Measurements from ENCODE around the gene PCDHGA3.
"Not testable (repeated sequence)": the region's sequence is repeated elsewhere in the genome, so short reads cannot be mapped to it uniquely, and the experiment has no call there.

PCDHGA3 gene

DNA sequence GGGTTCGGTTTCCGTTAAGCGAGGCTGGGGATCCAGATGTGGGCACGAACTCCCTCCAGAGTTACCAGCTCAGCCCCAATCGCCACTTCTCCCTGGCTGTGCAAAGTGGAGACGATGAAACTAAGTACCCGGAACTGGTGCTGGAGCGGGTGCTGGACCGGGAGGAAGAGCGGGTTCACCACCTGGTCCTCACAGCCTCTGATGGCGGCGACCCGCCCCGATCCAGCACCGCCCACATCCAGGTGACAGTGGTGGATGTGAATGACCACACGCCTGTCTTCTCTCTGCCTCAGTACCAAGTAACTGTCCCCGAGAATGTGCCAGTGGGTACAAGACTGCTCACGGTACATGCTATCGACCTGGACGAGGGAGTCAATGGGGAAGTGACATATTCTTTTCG lies 39.7 kb downstream of the PCDHGA3 start:
- no peak for DNase-seq

DNA sequence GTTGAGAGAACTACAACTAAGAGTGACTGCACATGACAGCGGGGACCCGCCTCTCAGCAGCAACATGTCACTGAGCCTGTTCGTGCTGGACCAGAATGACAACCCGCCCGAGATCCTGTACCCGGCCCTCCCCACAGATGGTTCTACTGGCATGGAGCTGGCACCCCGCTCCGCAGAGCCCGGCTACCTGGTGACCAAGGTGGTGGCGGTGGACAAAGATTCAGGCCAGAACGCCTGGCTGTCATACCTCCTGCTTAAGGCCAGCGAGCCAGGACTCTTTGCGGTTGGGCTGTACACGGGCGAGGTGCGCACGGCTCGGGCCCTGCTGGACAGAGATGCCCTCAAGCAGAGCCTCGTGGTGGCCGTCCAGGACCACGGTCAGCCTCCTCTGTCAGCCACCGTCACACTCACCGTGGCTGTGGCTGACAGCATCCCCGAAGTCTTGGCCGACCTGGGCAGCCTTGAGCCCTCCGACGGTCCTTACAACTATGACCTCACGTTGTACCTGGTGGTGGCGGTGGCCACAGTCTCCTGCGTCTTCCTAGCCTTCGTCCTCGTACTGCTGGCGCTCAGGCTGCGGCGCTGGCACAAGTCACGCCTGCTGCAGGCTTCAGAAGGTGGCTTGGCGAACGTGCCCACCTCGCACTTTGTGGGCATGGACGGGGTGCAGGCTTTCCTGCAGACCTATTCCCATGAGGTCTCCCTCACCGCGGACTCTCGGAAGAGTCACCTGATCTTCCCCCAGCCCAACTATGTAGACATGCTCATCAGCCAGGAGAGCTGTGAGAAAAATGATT lies 41.0 kb downstream of the PCDHGA3 start:
- no peak for DNase-seq

DNA sequence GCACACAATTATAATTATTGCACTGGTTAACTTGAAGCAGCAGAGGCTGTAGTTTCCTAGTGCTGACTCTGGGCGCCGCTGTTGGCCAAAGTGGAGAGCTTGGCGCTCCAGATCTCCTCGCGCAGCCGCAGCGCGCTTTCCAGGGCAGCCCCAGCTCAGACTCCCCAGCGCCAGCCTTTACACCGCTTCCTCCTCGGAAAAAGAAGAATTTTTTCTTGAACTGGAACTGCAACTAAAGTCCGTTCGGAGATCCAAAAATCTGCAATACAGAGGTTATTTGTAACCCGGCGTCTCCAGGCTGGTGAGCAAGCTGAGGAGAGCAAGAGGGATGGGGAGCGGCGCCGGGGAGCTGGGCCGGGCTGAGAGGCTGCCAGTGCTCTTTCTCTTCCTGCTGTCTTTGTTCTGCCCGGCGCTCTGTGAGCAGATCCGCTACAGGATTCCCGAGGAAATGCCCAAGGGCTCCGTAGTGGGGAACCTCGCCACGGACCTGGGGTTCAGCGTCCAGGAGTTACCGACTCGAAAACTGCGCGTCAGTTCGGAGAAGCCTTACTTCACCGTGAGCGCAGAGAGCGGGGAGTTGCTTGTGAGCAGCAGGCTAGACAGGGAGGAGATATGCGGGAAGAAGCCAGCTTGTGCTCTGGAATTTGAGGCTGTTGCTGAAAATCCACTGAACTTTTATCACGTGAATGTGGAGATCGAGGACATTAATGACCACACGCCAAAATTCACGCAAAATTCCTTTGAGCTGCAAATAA lies 44.1 kb downstream of the PCDHGA3 start, which contains the start of gene PCDHGB4:
Gene PCDHGB4, plus strand, starts transcription at position 142 of the 755 bp plus-strand sequence. Its CDS starts 187 bp downstream, at position 329.
- not testable (repeated sequence) for DNase-seq

DNA sequence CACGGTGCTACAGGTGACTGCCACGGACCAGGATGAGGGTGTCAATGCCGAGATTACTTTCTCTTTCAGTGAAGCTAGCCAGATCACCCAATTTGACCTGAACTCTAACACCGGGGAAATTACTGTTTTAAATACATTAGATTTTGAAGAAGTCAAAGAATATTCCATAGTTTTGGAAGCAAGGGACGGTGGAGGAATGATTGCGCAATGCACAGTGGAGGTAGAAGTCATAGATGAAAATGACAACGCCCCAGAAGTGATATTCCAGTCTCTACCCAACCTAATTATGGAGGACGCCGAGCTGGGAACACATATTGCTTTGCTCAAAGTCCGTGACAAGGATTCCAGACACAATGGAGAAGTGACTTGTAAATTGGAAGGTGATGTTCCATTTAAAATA lies 45.0 kb downstream of the PCDHGA3 start:
- DNase-seq = no peak

DNA sequence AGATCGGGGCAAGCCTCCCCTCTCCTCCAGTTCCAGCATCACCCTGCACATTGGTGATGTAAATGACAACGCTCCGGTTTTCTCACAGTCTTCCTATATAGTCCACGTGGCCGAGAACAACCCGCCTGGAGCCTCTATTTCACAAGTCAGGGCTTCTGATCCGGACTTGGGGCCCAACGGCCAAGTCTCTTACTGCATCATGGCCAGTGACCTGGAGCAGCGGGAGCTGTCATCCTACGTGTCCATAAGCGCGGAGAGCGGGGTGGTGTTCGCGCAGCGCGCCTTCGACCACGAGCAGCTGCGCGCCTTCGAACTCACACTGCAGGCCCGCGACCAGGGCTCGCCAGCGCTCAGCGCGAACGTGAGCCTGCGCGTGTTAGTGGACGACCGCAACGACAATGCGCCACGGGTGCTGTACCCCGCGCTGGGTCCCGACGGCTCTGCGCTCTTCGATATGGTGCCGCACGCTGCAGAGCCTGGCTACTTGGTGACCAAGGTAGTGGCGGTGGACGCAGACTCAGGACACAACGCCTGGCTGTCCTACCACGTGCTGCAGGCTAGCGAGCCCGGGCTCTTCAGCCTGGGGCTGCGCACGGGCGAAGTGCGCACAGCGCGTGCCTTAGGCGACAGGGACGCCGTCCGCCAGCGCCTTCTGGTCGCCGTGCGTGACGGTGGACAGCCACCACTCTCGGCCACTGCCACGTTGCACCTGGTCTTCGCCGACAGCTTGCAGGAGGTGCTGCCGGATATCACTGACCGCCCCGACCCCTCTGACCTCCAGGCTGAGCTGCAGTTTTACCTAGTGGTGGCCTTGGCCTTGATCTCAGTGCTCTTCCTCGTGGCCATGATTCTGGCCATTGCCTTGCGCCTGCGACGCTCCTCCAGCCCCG lies 45.8 kb downstream of the PCDHGA3 start:
- DNase-seq = no peak

DNA sequence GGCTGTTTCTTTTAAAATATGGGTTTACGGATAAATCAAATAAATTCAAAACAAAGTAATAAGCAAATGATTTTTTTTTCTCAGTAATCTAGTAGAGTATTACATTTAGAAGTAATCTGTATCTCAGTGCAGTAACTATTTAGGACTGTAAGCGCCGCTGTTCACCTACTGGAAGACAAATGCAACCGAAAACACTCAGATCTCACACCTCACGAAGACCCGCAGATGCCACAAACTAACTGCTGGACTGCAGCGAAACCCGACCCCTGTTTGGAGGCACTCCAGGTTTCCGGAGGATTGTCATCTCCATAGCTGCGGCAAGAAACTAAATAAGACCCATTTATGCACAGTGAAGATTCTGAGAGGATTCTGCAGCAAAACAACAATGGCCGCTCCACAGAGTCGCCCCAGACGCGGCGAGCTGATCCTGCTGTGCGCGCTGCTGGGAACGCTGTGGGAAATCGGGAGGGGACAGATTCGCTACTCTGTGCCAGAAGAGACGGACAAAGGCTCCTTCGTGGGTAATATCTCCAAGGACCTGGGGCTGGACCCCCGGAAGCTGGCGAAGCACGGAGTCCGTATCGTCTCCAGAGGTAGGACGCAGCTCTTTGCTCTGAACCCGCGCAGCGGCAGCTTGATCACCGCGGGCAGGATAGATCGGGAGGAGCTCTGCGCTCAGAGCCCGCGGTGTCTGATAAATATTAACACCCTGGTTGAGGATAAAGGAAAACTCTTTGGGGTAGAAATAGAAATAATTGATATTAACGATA lies 49.0 kb downstream of the PCDHGA3 start, which contains the start of gene PCDHGA8:
Gene PCDHGA8, plus strand, starts transcription at position 205 of the 770 bp plus-strand sequence. Its CDS starts 181 bp downstream, at position 386.
- DNase-seq = no peak

DNA sequence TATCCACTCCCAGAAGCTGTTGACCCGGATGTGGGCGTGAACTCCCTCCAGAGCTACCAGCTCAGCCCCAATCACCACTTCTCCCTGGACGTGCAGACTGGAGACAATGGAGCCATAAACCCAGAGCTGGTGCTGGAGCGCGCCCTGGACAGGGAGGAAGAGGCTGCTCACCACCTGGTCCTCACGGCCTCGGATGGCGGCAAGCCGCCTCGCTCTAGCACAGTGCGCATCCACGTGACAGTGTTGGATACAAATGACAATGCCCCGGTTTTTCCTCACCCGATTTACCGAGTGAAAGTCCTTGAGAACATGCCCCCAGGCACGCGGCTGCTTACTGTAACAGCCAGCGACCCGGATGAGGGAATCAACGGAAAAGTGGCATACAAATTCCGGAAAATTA lies 49.6 kb downstream of the PCDHGA3 start:
- no peak for DNase-seq

DNA sequence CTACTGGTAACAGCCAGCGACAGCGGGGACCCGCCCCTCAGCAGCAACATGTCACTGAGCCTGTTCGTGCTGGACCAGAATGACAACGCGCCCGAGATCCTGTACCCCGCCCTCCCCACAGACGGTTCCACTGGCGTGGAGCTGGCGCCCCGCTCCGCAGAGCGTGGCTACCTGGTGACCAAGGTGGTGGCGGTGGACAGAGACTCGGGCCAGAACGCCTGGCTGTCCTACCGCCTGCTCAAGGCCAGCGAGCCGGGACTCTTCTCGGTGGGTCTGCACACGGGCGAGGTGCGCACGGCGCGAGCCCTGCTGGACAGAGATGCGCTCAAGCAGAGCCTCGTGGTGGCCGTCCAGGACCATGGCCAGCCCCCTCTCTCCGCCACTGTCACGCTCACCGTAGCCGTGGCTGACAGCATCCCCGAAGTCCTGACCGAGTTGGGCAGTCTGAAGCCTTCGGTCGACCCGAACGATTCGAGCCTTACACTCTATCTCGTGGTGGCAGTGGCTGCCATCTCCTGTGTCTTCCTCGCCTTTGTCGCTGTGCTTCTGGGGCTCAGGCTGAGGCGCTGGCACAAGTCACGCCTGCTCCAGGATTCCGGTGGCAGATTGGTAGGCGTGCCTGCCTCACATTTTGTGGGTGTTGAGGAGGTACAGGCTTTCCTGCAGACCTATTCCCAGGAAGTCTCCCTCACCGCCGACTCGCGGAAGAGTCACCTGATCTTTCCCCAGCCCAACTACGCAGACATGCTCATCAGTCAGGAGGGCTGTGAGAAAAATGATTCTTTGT lies 51.0 kb downstream of the PCDHGA3 start:
- not testable (repeated sequence) for DNase-seq
